Left ventricle myocardium superior (tissue), 1 donor: ENCODE measurements around the gene ZNF48. TPM values are rescaled to one million over a fixed set of nuclear protein-coding genes. Genes with fewer than 3 reads are reported as not detected.

Source experiments
- ATAC-seq: fragments of 200-7000 bp; cut with Tn5 transposase; one replicate; pipeline ENCODE4 v1.9.1; 2020; ENCODE audit warnings: mild to moderate bottlenecking, moderate library complexity
- DNase-seq: peaks from one replicate; pipeline ENCODE4 v3.0.0-alpha.2; 2020
- intact Hi-C: fragments of 100-400 bp; cut with micrococcal nuclease; formaldehyde crosslinking; loops from one replicate; pipeline ENCODE4 v1.11.0; 2022
- long read RNA-seq: library from polyadenylated mRNA; unstranded; transcript quantifications from one replicate; pipeline ENCODE4 v2.0.0, GENCODE V29; 2021
- total RNA-seq: library from RNA; stranded (reverse); fragmentation: NEBNext Ultra II Directional; extraction: Animal tissue kit (Norgen Biotek cat#: 25700); gene quantifications from one replicate; pipeline ENCODE4 v1.2.1, GENCODE V29; 2021
- donor health status: DM: no; HTN: yes; CAD: no; lungs with severe emphysema.

ZNF48 gene
- 5.2 TPM for total RNA-seq
- long read RNA-seq, partial matches to known transcripts = 2 of 4 reads
- long read RNA-seq, other reads (novel, unspliced or antisense) = 0 of 4 reads

- intact Hi-C loops = no loop called here
- DNase-seq (peak; percentile 95), ATAC-seq (peak; percentile 97)
Observed at GRCh38 chr16:30395155-30395991, at the start of gene ZNF48. TSS of gene ZNF48 (plus strand) at chr16:30395420. CDS start at chr16:30395795, 375 bp downstream.

GRCh38 chr16:30346286-30346685 is 48.9 kb upstream of the ZNF48 start:
- no peak for DNase-seq
- no peak for ATAC-seq
- intact Hi-C loops = no loop called here

GRCh38 chr16:30348113-30348512 is 47.1 kb upstream of the ZNF48 start:
- ATAC-seq (no peak), DNase-seq (no peak)
- intact Hi-C loops = no loop called here

GRCh38 chr16:30348929-30349328 is 46.3 kb upstream of the ZNF48 start:
- DNase-seq (no peak), ATAC-seq (no peak)
- intact Hi-C loops = no loop called here

GRCh38 chr16:30349675-30350074 is 45.5 kb upstream of the ZNF48 start:
- DNase-seq = no peak
- intact Hi-C loops = no loop called here
- no peak for ATAC-seq

GRCh38 chr16:30350134-30350871 is 44.9 kb upstream of the ZNF48 start:
- ATAC-seq (no peak), DNase-seq (no peak)
- intact Hi-C loops = no loop called here

- no peak for ATAC-seq
- intact Hi-C loops = no loop called here
Observed at GRCh38 chr16:30351001-30351441, 44.2 kb upstream of the ZNF48 start.

GRCh38 chr16:30351586-30352419 is 43.4 kb upstream of the ZNF48 start:
- ATAC-seq (peak; percentile 55), DNase-seq (peak; percentile 86)
- intact Hi-C loops = no loop called here

More at GRCh38 chr16:30351001-30351441, 44.2 kb upstream of the ZNF48 start:
- no peak for DNase-seq

GRCh38 chr16:30352488-30353401 is 42.5 kb upstream of the ZNF48 start:
- intact Hi-C loops = no loop called here
- DNase-seq (no peak), ATAC-seq (no peak)

GRCh38 chr16:30353438-30354129 is 41.6 kb upstream of the ZNF48 start:
- DNase-seq (no peak), ATAC-seq (no peak)
- intact Hi-C loops = no loop called here

- intact Hi-C loops = no loop called here
- ATAC-seq = peak; percentile 11
- DNase-seq = no peak
Observed at GRCh38 chr16:30354423-30355143, 40.6 kb upstream of the ZNF48 start.

- intact Hi-C loops = no loop called here
- DNase-seq = peak; percentile 95
- ATAC-seq = peak; percentile 90
Observed at GRCh38 chr16:30355144-30355953, 39.9 kb upstream of the ZNF48 start, which contains the start of gene CD2BP2. TSS of gene CD2BP2 (minus strand) at chr16:30355308. CDS start at chr16:30354681, 627 bp downstream.

- no peak for ATAC-seq
- no peak for DNase-seq
- intact Hi-C loops = no loop called here
Observed at GRCh38 chr16:30355954-30356308, 39.3 kb upstream of the ZNF48 start.

- DNase-seq (peak; percentile 46), ATAC-seq (no peak)
- intact Hi-C loops = no loop called here
Observed at GRCh38 chr16:30356401-30357084, 38.7 kb upstream of the ZNF48 start.

GRCh38 chr16:30357085-30357714 is 38.0 kb upstream of the ZNF48 start:
- intact Hi-C loops = no loop called here
- ATAC-seq = no peak
- peak; percentile 10 for DNase-seq
